Activated CD8-positive, alpha-beta memory T cell treated with anti-CD3 and anti-CD28 coated beads for 1 hour (primary cell): ENCODE measurements around the gene GAPVD1.
"Not testable (repeated sequence)": the region's sequence is repeated elsewhere in the genome, so short reads cannot be mapped to it uniquely, and the experiment has no call there.

ENCODE experiments used
- DNase-seq, 2 donors: peaks; one replicate each; pipeline ENCODE4 v3.0.0-alpha.2; 2020; ENCODE audit warnings: low read depth in 1 of 2; ENCODE audit errors: extremely low read depth in 1 of 2

Gene GAPVD1

DNA sequence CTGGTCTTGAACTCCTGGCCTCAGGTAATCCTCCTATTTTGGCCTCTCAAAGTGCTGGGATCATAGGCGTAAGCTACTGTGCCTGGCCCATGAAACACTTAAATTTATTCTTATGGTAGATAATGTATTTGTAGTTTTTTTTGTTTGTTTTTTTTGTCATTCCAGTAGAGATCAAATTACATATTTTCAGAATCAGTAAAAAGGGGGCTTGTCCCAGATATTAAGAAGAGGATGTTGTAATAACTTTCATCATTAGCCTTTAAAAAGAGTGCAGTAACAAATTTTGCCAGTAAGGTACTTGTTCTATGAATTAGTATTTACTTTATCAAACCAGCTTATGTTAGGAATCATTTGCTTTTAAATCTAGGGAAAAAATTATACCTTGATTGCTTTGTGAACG lies 42.6 kb downstream of the GAPVD1 start:
- DNase-seq = no peak

GRCh38 chr9:125312411-125312810 lies 50.8 kb downstream of the GAPVD1 start:
- no peak for DNase-seq

- not testable (repeated sequence) for DNase-seq
Observed at GRCh38 chr9:125316359-125316758, 54.7 kb downstream of the GAPVD1 start.

- DNase-seq = no peak
Observed at GRCh38 chr9:125317704-125318103, 56.1 kb downstream of the GAPVD1 start.

DNA sequence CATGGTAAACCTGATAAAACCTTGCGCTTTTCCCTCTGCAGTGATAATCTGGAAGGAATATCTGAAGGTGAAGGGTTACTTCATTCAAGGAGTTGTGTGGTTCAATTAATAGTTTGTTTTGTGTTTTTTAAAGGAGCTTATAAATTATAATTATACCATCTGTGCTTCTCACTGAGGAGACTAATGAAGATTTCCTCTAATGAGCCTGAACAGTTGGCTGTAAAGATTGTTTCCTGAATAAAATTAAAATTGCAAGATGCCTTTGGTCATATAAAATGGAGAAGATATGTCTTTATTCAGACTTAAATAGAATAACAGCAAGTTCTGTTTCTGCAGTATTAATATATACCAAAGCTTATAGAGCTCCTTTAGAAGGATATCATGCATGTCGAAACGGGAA lies 59.9 kb downstream of the GAPVD1 start:
- no peak for DNase-seq

DNA sequence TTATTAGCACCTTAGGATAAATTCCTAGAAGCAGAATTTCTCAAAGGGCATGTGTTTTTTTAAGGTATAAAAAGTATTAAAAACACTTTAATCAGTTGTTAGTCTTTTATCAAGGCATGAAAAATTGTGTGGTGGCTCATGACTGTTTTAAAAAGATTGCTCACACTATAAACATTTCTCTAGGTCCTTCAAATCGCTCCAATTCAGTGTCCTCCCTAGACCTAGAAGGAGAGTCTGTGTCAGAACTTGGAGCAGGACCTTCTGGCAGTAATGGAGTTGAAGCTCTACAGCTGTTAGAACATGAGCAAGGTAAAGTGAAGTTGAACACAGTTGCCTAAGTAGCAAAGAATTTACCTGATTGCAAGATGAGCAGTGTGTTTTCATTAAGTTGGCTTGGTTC lies 62.0 kb downstream of the GAPVD1 start:
- no peak for DNase-seq

- DNase-seq = no peak
Observed at GRCh38 chr9:125325826-125326225, 64.2 kb downstream of the GAPVD1 start.

DNA sequence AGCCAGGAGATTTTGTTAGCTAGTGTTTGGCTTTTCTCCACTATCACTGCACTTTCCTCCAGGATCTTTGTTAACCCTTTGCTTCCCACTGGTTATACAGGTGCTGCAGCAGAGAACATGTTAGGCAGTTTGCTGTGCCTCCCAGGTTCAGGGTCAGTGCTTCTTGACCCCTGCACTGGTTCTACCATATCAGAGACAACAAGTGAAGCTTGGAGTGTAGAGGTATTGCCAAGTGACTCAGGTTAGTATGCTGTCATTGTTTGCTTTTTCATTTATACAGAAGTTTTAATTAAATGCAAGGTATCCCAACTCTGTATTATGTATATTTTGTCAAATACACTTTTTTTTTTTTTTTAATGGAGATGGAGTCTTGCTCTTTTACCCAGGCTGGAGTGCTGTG lies 68.4 kb downstream of the GAPVD1 start:
- no peak for DNase-seq

DNA sequence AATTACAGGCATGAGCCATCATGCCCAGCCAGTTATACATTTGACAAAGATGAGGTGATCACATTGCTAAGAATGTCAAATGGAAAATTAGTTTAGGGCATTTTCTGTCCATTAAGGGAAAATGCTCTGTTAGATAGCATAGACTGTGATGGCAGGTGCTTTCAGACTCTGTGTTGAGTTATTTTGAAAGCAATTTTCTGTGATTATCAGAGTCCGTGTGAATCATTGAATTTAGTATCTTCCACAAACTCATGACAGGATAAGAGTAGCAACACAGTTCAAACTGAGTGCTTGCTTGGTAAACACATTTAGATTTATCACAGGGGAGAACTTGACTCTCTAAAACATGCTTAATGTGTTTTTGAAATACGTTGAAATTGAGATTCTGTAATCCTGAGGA lies 69.0 kb downstream of the GAPVD1 start:
- no peak for DNase-seq

DNA sequence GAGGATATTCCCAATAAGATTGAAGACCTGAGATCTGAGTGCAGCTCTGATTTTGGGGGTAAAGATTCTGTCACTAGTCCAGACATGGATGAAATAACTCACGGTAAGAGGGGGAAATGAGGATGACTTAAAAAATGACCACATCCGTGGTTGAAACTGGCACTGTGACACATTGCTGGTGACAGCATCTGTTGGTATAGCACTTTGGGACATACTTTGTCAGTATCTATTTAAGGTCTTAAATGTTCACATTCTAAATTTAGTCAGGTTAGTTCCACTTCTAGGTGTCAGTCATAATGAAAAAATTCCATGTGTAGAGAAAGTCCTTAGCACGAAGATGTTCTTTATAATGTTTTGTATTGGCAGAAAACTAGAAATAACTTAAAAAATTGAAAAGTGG lies 70.9 kb downstream of the GAPVD1 start:
- DNase-seq = no peak

DNA sequence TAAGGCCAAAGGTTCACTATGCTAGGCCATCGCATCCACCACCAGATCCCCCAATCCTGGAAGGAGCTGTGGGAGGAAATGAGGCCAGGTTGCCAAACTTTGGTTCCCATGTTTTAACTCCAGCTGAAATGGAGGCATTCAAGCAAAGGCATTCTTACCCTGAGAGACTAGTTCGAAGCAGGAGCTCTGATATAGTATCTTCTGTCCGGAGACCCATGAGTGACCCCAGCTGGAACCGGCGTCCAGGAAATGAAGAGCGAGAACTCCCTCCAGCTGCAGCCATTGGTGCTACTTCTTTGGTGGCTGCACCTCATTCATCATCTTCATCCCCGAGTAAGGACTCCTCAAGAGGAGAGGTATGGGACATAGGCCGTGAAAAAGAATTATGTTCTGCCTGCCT lies 75.6 kb downstream of the GAPVD1 start:
- DNase-seq = no peak

- DNase-seq = no peak
Observed at GRCh38 chr9:125338929-125339328, 77.3 kb downstream of the GAPVD1 start.

- DNase-seq = no peak
Observed at GRCh38 chr9:125341566-125341965, 79.9 kb downstream of the GAPVD1 start.

GRCh38 chr9:125343518-125344275 lies 82.1 kb downstream of the GAPVD1 start:
- no peak for DNase-seq

GRCh38 chr9:125346080-125346732 lies 84.6 kb downstream of the GAPVD1 start:
- no peak for DNase-seq

DNA sequence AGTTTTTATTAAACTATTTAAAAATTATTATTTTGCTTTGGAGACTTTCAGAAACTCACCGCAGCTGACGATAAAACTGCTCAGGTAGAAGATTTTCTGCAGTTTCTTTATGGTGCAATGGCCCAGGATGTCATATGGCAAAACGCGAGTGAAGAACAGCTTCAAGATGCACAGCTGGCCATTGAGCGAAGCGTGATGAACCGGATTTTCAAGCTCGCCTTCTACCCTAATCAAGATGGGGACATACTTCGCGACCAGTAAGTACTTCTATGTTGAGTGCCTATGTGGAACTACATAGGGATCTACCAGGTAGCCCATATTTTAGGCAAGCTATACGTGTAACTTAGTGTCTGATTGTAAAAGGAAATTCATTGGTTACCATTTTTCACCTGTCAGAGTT lies 94.0 kb downstream of the GAPVD1 start:
- no peak for DNase-seq

DNA sequence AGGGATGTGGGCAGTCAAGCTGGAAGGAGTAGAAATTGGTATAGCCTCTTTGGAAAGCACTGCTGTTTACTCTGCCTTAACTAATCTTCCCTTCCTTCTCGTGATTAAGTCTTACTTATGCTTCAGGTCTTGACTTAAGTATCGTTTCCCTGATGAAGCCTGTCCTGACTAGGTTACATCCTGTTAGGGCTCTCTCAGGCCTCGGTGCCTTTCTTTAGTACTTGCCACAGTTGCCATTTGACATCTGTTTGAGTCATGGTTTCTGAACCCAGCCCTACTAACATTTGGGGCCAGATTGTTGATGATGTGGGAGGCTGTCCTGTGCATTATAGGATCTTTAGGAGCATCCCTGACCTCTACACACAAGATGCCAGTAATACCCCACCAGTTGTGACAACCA lies 94.4 kb downstream of the GAPVD1 start:
- no peak for DNase-seq

DNA sequence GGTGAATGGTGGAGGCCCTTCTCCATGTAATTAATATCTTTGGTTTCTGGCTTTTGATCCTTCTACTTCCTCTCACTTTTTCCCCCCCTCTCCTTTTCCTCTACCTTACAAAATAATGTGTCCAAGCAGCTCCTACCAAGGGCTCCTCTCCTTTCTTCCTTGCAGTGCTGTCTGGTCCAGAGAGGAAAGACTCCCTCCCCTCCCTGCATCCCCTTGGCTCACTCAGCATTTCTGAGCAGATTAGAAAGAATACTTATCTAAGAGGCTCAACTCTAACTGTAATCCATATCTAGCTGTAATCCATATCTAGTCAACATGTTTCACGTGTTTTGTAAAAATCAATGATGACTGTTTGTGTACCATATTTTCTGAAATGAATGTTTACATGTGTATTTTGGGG lies 97.4 kb downstream of the GAPVD1 start:
- no peak for DNase-seq

- no peak for DNase-seq
Observed at GRCh38 chr9:125360601-125361000, 99.0 kb downstream of the GAPVD1 start.

DNA sequence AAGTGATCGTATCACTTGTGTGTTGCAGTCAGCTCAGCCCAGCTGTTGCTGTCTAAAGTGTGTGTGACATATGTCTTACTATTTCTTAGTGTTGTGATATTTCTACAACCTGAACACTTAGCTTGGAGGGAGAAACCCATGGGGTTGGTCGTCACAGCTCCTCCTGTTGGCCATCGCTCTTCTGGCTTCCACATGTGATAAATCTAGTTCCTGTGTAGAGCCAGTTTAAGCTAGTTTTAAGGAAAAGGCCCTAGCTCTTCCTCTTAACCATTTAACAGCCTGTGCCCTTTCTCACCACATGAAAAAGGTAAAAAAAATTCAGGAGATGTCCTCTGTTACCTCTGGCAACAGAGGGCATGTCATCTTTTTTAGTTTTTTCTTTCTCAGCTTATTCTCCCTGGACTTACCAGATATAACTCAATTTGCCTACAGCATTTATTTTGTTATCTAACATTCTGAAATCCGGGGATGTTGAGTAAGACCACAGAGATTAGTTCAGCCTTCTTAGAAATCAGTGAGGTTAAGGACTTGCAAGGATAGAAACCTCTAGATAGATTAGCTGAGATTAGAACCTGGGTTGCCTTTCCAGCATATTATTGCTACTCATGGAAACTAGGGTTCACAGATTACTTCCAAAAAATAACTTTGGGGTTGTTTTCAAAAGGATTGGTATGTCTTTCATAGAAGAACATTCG lies 100.4 kb downstream of the GAPVD1 start:
- no peak for DNase-seq

GRCh38 chr9:125366676-125367075 lies 105.0 kb downstream of the GAPVD1 start:
- no peak for DNase-seq

GRCh38 chr9:125370786-125371185 lies 109.2 kb downstream of the GAPVD1 start:
- no peak for DNase-seq
